Peyer's patch (tissue), 4 donors: Measurements from ENCODE around the gene CATSPER3.

Source experiments
- CTCF ChIP-seq, 6 experiments: fragments of 450-650 bp in 4 of 6; fragments of 200-600 bp in 2 of 6; sonication (generic) in 1 of 6; IDR thresholded peaks; one replicate each; pipeline ENCODE4 v1.5.1; 2017 to 2019; ENCODE audit warnings: antibody characterized with exemption in 6 of 6, mild to moderate bottlenecking in 3 of 6, moderate library complexity in 1 of 6
- POLR2A ChIP-seq, 2 donors: fragments of 450-650 bp; IDR thresholded peaks; one replicate each; pipeline ENCODE4 v1.5.1; 2017; ENCODE audit warnings: antibody characterized with exemption in 2 of 2, mild to moderate bottlenecking in 2 of 2, moderate library complexity in 2 of 2

GRCh38 chr5:134935711-134936602, 31.8 kb upstream of the CATSPER3 start:
- no peak for TF ChIP-seq POLR2A (IDR thresholded peaks at IDR 0.05)
- no peak for TF ChIP-seq CTCF (IDR thresholded peaks at IDR 0.05)
